Testis (tissue), 2 donors: ENCODE results near the gene ATP4A.

Experiments
- CTCF ChIP-seq, 3 experiments: fragments of 450-650 bp in 2 of 3; fragments of 200-600 bp in 1 of 3; sonication (generic) in 1 of 3; IDR thresholded peaks; one replicate each; pipeline ENCODE4 v1.5.1; 2016 to 2019; ENCODE audit warnings: antibody characterized with exemption in 3 of 3, mild to moderate bottlenecking in 2 of 3, moderate library complexity in 1 of 3
- POLR2A ChIP-seq: fragments of 450-650 bp; IDR thresholded peaks from one replicate; pipeline ENCODE4 v1.6.1; 2017; ENCODE audit warnings: antibody characterized with exemption, mild to moderate bottlenecking, moderate library complexity

GRCh38 chr19:35612224-35612558, 48.7 kb upstream of the ATP4A start:
- no peak for TF ChIP-seq POLR2A
- TF ChIP-seq CTCF (IDR thresholded peaks at IDR 0.05): no peak
